ENCODE results near the gene LIPE.

Gene LIPE

DNA sequence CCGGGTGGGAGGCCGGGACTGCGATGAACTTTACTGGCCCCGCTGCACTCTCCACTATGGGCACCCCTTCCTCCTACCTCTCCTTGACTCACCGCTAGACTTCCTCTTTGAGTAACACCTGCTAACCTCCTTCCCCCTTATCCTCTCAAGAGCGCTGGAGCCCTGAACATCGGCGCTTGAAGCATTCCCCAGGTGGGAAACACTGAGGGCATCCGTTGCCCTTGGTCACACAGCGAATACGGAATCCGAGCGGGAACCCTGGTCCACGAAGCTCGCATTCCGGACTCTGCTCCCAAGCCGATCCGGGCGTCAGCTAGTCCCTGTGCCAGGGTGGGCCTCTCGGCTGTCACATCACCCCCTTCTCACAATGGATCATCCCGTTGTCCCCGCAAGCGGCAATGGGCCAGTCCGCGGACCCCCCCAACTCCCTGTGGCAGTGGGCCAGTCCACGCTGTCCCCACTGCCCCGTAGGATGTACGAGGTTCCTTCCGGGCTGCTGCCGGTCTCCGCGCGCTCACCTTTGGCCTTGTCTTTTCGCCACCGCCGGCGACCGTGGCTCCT, 4.2 kb downstream of the LIPE start:
- TF ChIP-seq EZH2 (IDR thresholded peaks at IDR 0.05): no peak
- TF ChIP-seq POLR2AphosphoS5 (IDR thresholded peaks at IDR 0.05; ENCODE audit: borderline replicate concordance, low read depth, low read length): no peak
- TF ChIP-seq FOXP2 (optimal IDR thresholded peaks at IDR 0.05; ENCODE audit: control extremely low read depth, extremely low read length, insufficient read depth): no peak
- Histone ChIP-seq H3K9ac (ENCODE audit: insufficient read length) (no peak overlapping the region), H3K27ac (no peak overlapping the region)

DNA sequence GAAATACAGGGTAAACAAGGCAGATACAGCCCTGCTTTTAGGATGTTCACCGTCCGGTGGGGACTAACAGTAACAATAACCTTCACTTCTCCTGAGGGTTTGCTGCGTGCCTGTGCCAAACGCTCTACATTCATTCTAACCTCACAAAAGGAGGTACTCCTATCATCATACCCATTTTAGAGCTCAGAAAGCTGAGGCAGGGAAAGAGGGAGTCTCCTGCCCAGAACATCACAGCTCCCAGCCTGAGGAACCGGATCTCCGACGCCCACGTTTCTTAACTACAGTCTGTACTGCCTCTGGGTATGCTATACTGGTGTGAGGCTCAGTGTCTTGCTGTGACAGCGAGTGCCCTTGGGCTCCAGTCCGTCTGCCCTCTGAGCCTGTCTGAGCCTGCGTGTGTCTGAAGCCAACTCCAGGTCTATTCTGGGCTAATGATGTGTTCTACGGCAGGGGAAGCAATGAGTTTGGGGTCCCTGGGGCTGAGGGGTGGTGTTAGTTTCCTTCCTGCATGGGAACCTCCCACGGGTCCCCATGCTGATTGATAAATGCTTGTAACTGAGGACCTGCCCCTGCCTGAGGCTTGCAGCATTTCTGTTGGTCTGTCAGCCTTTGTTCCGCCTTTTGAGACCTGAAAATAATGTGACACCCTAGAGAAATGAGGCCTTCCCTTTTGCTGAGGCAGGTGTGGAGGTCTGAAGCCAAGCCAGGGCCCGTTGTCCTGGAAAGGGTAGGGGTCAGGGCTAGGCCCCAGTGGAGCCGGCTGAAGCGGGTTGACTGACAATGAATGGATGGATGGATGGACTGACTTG, 4.9 kb downstream of the LIPE start:
- H3K9me3 ChIP-seq (ENCODE audit: low read depth, low read length): no peaks in the 10 kb centered on the region
- no peak overlapping the region for H3K9ac ChIP-seq (ENCODE audit: insufficient read length)
- no peaks in the 10 kb centered on the region for H3K36me3 ChIP-seq (ENCODE audit: insufficient read depth, low read length)
- H3K27ac ChIP-seq: no peak overlapping the region
- DNase-seq (ENCODE audit: low read depth, low spot score): no peak
- H3K4me3 ChIP-seq: no peak overlapping the region
- TF ChIP-seq EZH2 (IDR thresholded peaks at IDR 0.05): no peak
- no peak for TF ChIP-seq FOXP2 (optimal IDR thresholded peaks at IDR 0.05; ENCODE audit: control extremely low read depth, extremely low read length, insufficient read depth)
- TF ChIP-seq POLR2AphosphoS5 (IDR thresholded peaks at IDR 0.05; ENCODE audit: borderline replicate concordance, low read depth, low read length): no peak

More for the DNA sequence above, 4.2 kb downstream of the LIPE start:
- Histone ChIP-seq H3K36me3 (ENCODE audit: insufficient read depth, low read length) (no peaks in the 10 kb centered on the region), H3K4me3 (no peak overlapping the region), H3K9me3 (ENCODE audit: low read depth, low read length) (no peaks in the 10 kb centered on the region)
- no peak for DNase-seq (ENCODE audit: low read depth, low spot score)

DNA sequence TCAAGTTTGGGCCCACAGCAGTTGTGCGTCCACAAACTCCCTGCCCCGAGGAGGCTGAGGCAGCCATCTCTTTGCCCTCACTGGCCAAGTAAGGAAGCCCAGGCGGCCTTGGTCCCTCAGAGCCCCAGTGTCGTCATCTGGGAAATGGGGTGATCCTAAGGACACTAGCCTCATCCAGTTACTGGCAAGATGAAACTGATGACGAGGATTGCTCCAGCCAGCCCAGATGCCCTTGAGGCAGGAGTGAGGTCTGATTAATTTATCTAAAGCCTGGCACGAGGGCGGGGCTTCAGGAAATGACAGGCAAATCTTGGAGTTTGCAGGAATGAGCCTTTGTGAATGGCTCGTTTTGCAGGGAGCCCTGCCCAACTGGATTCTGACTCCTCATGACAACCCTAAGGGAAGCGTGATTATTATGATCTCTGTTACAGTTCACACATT, 5.6 kb downstream of the LIPE start:
- Histone ChIP-seq H3K9me3 (ENCODE audit: low read depth, low read length) (no peaks in the 10 kb centered on the region), H3K9ac (ENCODE audit: insufficient read length) (no peak overlapping the region), H3K36me3 (ENCODE audit: insufficient read depth, low read length) (no peaks in the 10 kb centered on the region), H3K4me3 (no peak overlapping the region), H3K27ac (no peak overlapping the region)
- no peak for TF ChIP-seq EZH2 (IDR thresholded peaks at IDR 0.05)
- no peak for TF ChIP-seq POLR2AphosphoS5 (IDR thresholded peaks at IDR 0.05; ENCODE audit: borderline replicate concordance, low read depth, low read length)
- TF ChIP-seq FOXP2 (optimal IDR thresholded peaks at IDR 0.05; ENCODE audit: control extremely low read depth, extremely low read length, insufficient read depth): no peak
- no peak for DNase-seq (ENCODE audit: low read depth, low spot score)

DNA sequence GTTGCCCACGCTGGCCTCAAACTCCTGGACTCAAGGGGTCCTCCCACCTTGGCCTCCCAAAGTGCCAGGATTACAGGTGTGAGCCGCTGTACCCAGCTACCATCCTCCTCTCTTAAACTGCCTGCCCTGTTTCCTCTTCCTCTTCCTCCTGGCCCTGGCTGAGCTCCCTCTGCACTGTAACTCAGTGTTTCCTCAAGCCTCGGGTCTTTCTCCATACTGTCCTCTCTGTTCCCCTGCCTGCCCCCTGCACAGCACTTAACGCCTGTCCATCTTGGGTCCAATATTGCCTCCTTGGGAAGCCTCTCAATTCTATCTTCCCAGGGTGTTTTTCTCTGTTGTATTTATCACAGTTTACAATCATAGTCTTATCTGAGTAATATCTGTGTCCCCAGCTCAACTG, 6.1 kb downstream of the LIPE start:
- no peak overlapping the region for H3K4me3 ChIP-seq
- no peak overlapping the region for H3K27ac ChIP-seq
- H3K9ac ChIP-seq (ENCODE audit: insufficient read length): no peak overlapping the region

DNA sequence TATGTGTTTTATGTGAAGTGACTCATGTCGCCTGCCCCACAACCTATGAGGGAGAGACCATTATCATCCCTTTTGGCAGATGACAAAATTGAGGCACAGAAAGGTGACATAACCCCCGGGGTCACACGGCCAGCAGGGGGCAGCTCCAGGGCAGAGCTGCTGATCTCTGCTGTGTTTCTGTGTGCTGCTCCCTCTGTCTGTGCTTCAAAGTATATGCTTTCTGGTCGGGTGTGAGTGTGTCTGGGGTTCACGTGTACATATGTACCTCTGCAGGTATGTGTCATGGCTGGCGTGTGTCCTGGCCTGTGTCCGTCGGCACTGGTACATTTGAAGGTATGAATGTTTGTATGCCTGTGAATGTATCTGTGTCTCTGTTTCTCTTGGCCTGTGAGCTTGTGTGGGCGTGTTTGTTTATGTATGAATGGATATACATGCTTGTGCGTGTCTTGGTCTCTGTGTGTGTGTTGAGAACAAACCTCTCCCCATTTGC, 7.1 kb downstream of the LIPE start:
- Histone ChIP-seq H3K9me3 (ENCODE audit: low read depth, low read length) (no peaks in the 10 kb centered on the region), H3K27ac (no peak overlapping the region), H3K4me3 (no peak overlapping the region), H3K36me3 (ENCODE audit: insufficient read depth, low read length) (no peaks in the 10 kb centered on the region), H3K9ac (ENCODE audit: insufficient read length) (no peak overlapping the region)
- no peak for DNase-seq (ENCODE audit: low read depth, low spot score)
- no peak for TF ChIP-seq FOXP2 (optimal IDR thresholded peaks at IDR 0.05; ENCODE audit: control extremely low read depth, extremely low read length, insufficient read depth)
- no peak for TF ChIP-seq POLR2AphosphoS5 (IDR thresholded peaks at IDR 0.05; ENCODE audit: borderline replicate concordance, low read depth, low read length)
- TF ChIP-seq EZH2 (IDR thresholded peaks at IDR 0.05): no peak

More for the DNA sequence above, 6.1 kb downstream of the LIPE start:
- no peak for DNase-seq (ENCODE audit: low read depth, low spot score)
- Histone ChIP-seq H3K36me3 (ENCODE audit: insufficient read depth, low read length) (no peaks in the 10 kb centered on the region), H3K9me3 (ENCODE audit: low read depth, low read length) (no peaks in the 10 kb centered on the region)
- TF ChIP-seq EZH2 (IDR thresholded peaks at IDR 0.05): no peak
- no peak for TF ChIP-seq POLR2AphosphoS5 (IDR thresholded peaks at IDR 0.05; ENCODE audit: borderline replicate concordance, low read depth, low read length)
- TF ChIP-seq FOXP2 (optimal IDR thresholded peaks at IDR 0.05; ENCODE audit: control extremely low read depth, extremely low read length, insufficient read depth): no peak

DNA sequence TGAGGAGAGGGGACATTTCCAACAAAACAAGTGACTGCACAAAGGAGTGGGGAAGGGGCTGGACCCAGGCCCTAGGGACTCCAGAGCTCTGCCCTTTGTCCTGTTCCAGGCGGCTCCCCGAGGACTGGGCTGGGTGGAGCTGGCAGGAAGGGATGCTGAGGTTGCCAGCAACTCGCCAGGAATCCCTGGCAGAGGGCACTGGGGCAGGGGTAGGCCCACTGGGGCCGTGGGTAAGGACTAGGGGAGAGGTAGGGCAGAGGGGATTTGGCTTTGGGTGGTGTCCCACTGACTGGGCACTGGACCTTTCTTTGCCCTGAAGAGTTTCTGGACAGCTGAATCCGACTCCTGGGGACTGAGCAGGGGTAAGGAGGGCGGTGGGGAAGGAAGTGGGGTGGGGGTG, 7.9 kb downstream of the LIPE start:
- no peak overlapping the region for H3K4me3 ChIP-seq
- TF ChIP-seq POLR2AphosphoS5 (IDR thresholded peaks at IDR 0.05; ENCODE audit: borderline replicate concordance, low read depth, low read length) (no peak), EZH2 (IDR thresholded peaks at IDR 0.05) (no peak), FOXP2 (optimal IDR thresholded peaks at IDR 0.05; ENCODE audit: control extremely low read depth, extremely low read length, insufficient read depth) (no peak)
- no peaks in the 10 kb centered on the region for H3K9me3 ChIP-seq (ENCODE audit: low read depth, low read length)
- H3K9ac ChIP-seq (ENCODE audit: insufficient read length): no peak overlapping the region
- H3K36me3 ChIP-seq (ENCODE audit: insufficient read depth, low read length): no peaks in the 10 kb centered on the region
- no peak overlapping the region for H3K27ac ChIP-seq
- no peak for DNase-seq (ENCODE audit: low read depth, low spot score)

DNA sequence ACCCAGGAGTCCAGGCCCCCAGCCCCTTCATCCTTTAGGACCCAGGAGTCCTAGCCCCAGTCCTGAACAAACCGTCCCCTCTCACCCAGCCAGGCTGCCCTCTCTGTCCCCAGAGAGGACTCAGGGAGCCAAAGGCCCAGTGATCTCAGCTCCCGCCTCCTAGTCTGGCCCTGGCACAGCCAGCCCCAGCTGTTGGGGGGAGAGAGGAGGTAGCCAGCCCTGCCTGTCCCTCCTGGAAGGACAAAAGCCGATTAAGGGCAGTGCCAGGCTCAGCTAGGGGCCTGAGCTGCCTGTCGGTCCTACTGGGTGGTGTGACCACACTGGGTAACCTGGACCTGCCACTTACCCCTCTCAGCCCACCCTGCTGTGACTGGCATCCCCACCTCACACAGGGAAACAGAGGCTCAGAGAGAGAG, 14.5 kb downstream of the LIPE start:
- Histone ChIP-seq H3K36me3 (ENCODE audit: insufficient read depth, low read length) (no peaks in the 10 kb centered on the region), H3K9me3 (ENCODE audit: low read depth, low read length) (no peaks in the 10 kb centered on the region), H3K27ac (no peak overlapping the region), H3K4me3 (no peak overlapping the region), H3K9ac (ENCODE audit: insufficient read length) (no peak overlapping the region)
- no peak for TF ChIP-seq EZH2 (IDR thresholded peaks at IDR 0.05)
- no peak for TF ChIP-seq POLR2AphosphoS5 (IDR thresholded peaks at IDR 0.05; ENCODE audit: borderline replicate concordance, low read depth, low read length)
- no peak for TF ChIP-seq FOXP2 (optimal IDR thresholded peaks at IDR 0.05; ENCODE audit: control extremely low read depth, extremely low read length, insufficient read depth)
- DNase-seq (ENCODE audit: low read depth, low spot score): no peak

DNA sequence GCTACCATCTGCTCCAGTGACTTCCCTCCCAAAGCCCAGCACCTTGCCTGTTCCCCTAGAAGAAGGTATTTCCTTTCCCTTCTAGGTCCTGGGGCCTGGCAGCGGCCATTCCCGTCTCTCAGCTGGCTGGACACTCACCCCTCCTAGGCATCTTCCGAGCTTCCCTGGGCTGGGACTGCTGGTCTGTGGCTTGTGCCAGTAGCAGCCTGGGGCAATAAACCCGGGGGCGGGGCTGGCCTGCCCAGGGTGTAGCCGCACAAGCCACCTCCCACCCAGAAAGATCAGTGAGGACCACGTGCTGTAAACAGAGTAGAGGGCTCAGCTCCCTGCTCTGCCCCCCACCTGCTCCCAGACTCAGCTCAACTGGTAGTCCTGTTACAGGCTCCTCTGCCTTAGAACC, 15.0 kb downstream of the LIPE start:
- no peak for DNase-seq (ENCODE audit: low read depth, low spot score)
- no peak overlapping the region for H3K27ac ChIP-seq

More for the DNA sequence above, 15.0 kb downstream of the LIPE start:
- TF ChIP-seq EZH2 (IDR thresholded peaks at IDR 0.05) (no peak), FOXP2 (optimal IDR thresholded peaks at IDR 0.05; ENCODE audit: control extremely low read depth, extremely low read length, insufficient read depth) (no peak), POLR2AphosphoS5 (IDR thresholded peaks at IDR 0.05; ENCODE audit: borderline replicate concordance, low read depth, low read length) (no peak)
- Histone ChIP-seq H3K4me3 (no peak overlapping the region), H3K9me3 (ENCODE audit: low read depth, low read length) (no peaks in the 10 kb centered on the region), H3K36me3 (ENCODE audit: insufficient read depth, low read length) (no peaks in the 10 kb centered on the region), H3K9ac (ENCODE audit: insufficient read length) (no peak overlapping the region)
